IPS-18c (cell line): ENCODE measurements around the gene CADM2.

Experiments used
- H3K4me3 ChIP-seq: 2 replicates; pipeline ENCODE4 v1.7.0; 2013; ENCODE audit warnings: low read depth, mild to moderate bottlenecking, low read length, moderate library complexity; ENCODE audit not compliant: insufficient read depth
- H3K9me3 ChIP-seq: one replicate; pipeline ENCODE4 v1.6.1; 2013; ENCODE audit warnings: mild to moderate bottlenecking, low read length, moderate library complexity; ENCODE audit not compliant: control insufficient read depth, insufficient read depth

The CADM2 gene

GRCh38 chr3:85584779-85585356 is 626.1 kb downstream of the CADM2 start:
- Histone ChIP-seq H3K4me3 (no peak overlapping the region), H3K9me3 (no peaks in the 10 kb centered on the region)

- H3K9me3 ChIP-seq: no peaks in the 10 kb centered on the region
- H3K4me3 ChIP-seq: no peak overlapping the region
Measured at GRCh38 chr3:85586018-85586417, 627.2 kb downstream of the CADM2 start.

GRCh38 chr3:85589145-85589544 is 630.4 kb downstream of the CADM2 start:
- Histone ChIP-seq H3K9me3 (no peaks in the 10 kb centered on the region), H3K4me3 (no peak overlapping the region)

GRCh38 chr3:85591451-85591850 is 632.7 kb downstream of the CADM2 start:
- Histone ChIP-seq H3K9me3 (no peaks in the 10 kb centered on the region), H3K4me3 (no peak overlapping the region)

GRCh38 chr3:85592256-85592655 is 633.5 kb downstream of the CADM2 start:
- no peaks in the 10 kb centered on the region for H3K9me3 ChIP-seq
- H3K4me3 ChIP-seq: no peak overlapping the region

- Histone ChIP-seq H3K9me3 (no peaks in the 10 kb centered on the region), H3K4me3 (no peak overlapping the region)
Measured at GRCh38 chr3:85594676-85595075, 635.9 kb downstream of the CADM2 start.

- H3K9me3 ChIP-seq: no peaks in the 10 kb centered on the region
- no peak overlapping the region for H3K4me3 ChIP-seq
Measured at GRCh38 chr3:85603378-85603777, 644.6 kb downstream of the CADM2 start.

- Histone ChIP-seq H3K4me3 (no peak overlapping the region), H3K9me3 (no peaks in the 10 kb centered on the region)
Measured at GRCh38 chr3:85604641-85605040, 645.9 kb downstream of the CADM2 start.

- no peak overlapping the region for H3K4me3 ChIP-seq
- no peaks in the 10 kb centered on the region for H3K9me3 ChIP-seq
Measured at GRCh38 chr3:85605066-85605465, 646.3 kb downstream of the CADM2 start.

- Histone ChIP-seq H3K9me3 (no peaks in the 10 kb centered on the region), H3K4me3 (no peak overlapping the region)
Measured at GRCh38 chr3:85626662-85627061, 667.9 kb downstream of the CADM2 start.

GRCh38 chr3:85627932-85628331 is 669.1 kb downstream of the CADM2 start:
- Histone ChIP-seq H3K4me3 (no peak overlapping the region), H3K9me3 (no peaks in the 10 kb centered on the region)

- no peaks in the 10 kb centered on the region for H3K9me3 ChIP-seq
- no peak overlapping the region for H3K4me3 ChIP-seq
Measured at GRCh38 chr3:85631070-85631469, 672.3 kb downstream of the CADM2 start.

GRCh38 chr3:85632921-85633320 is 674.1 kb downstream of the CADM2 start:
- Histone ChIP-seq H3K9me3 (no peaks in the 10 kb centered on the region), H3K4me3 (no peak overlapping the region)

- H3K4me3 ChIP-seq: no peak overlapping the region
- H3K9me3 ChIP-seq: no peaks in the 10 kb centered on the region
Measured at GRCh38 chr3:85652360-85652759, 693.6 kb downstream of the CADM2 start.

GRCh38 chr3:85660451-85660850 is 701.7 kb downstream of the CADM2 start:
- Histone ChIP-seq H3K9me3 (no peaks in the 10 kb centered on the region), H3K4me3 (no peak overlapping the region)

GRCh38 chr3:85662462-85662861 is 703.7 kb downstream of the CADM2 start:
- Histone ChIP-seq H3K9me3 (no peaks in the 10 kb centered on the region), H3K4me3 (no peak overlapping the region)

GRCh38 chr3:85667744-85668143 is 709.0 kb downstream of the CADM2 start:
- Histone ChIP-seq H3K9me3 (no peaks in the 10 kb centered on the region), H3K4me3 (no peak overlapping the region)

- H3K4me3 ChIP-seq: no peak overlapping the region
- H3K9me3 ChIP-seq: no peaks in the 10 kb centered on the region
Measured at GRCh38 chr3:85670634-85671205, 711.9 kb downstream of the CADM2 start.

- Histone ChIP-seq H3K4me3 (no peak overlapping the region), H3K9me3 (no peaks in the 10 kb centered on the region)
Measured at GRCh38 chr3:85672761-85673160, 714.0 kb downstream of the CADM2 start.
